Osteoblast (primary cell): ENCODE data around the gene ITIH4. TPM values are rescaled to one million over a fixed set of nuclear protein-coding genes. Genes with fewer than 3 reads are reported as not detected.

ENCODE experiments used
- DNase-seq: peaks from one replicate; pipeline ENCODE4 v3.0.0; 2011; ENCODE audit warnings: low spot score, mixed read lengths; ENCODE audit not compliant: insufficient read length; ENCODE audit errors: missing footprints
- H2AFZ ChIP-seq: 2 replicates; pipeline ENCODE4 v1.6.0; 2011; ENCODE audit warnings: mild to moderate bottlenecking, low read length
- H3K27ac ChIP-seq: 2 replicates; pipeline ENCODE4 v1.5.1; 2011; ENCODE audit warnings: mild to moderate bottlenecking, low read depth, low read length, moderate library complexity
- H3K27me3 ChIP-seq: 2 replicates; pipeline ENCODE4 v1.6.0; 2012; ENCODE audit warnings: mild to moderate bottlenecking, control low read depth, inconsistent platforms, low read length, moderate library complexity; ENCODE audit not compliant: insufficient read depth
- H3K36me3 ChIP-seq: 2 replicates; pipeline ENCODE4 v1.5.1; 2011; ENCODE audit warnings: mild to moderate bottlenecking, low read length, control low read depth, moderate library complexity; ENCODE audit not compliant: insufficient read depth
- H3K4me1 ChIP-seq: 2 replicates; pipeline ENCODE4 v1.5.1; 2011; ENCODE audit warnings: mild to moderate bottlenecking, low read length, control low read depth, moderate library complexity; ENCODE audit not compliant: insufficient read depth
- H3K4me2 ChIP-seq: 2 replicates; pipeline ENCODE4 v1.6.0; 2011; ENCODE audit warnings: mild to moderate bottlenecking, low read length; ENCODE audit not compliant: insufficient read depth
- H3K4me3 ChIP-seq: fragments of 200-600 bp; sonication (generic); 3 replicates; pipeline ENCODE4 v1.5.1; 2012; ENCODE audit warnings: mild to moderate bottlenecking, low read length, inconsistent platforms; ENCODE audit not compliant: insufficient read depth
- H3K79me2 ChIP-seq: 2 replicates; pipeline ENCODE4 v1.6.0; 2012; ENCODE audit warnings: mild to moderate bottlenecking, low read length, control low read depth, inconsistent platforms; ENCODE audit not compliant: insufficient read depth
- H3K9me3 ChIP-seq: 2 replicates; pipeline ENCODE4 v1.5.1; 2011; ENCODE audit warnings: low read depth, low read length, control low read depth
- H4K20me1 ChIP-seq: 2 replicates; pipeline ENCODE4 v1.6.0; 2012; ENCODE audit warnings: mild to moderate bottlenecking, low read length, control low read depth; ENCODE audit not compliant: insufficient read depth
- total RNA-seq: library from RNA; depleted of rRNA; stranded (reverse); fragments of >200 nt; gene quantifications from 2 replicates; pipeline ENCODE4 v1.2.3, GENCODE V29; 2012
- TF ChIP-seq, protein P1 (sequence below): IDR thresholded peaks from 2 replicates; pipeline ENCODE4 v1.5.1; 2011; ENCODE audit warnings: mild to moderate bottlenecking, low read depth, low read length, moderate library complexity; ENCODE audit errors: extremely low read depth

Gene ITIH4
- total RNA-seq, 1 donor, result 2.5 TPM

DNA sequence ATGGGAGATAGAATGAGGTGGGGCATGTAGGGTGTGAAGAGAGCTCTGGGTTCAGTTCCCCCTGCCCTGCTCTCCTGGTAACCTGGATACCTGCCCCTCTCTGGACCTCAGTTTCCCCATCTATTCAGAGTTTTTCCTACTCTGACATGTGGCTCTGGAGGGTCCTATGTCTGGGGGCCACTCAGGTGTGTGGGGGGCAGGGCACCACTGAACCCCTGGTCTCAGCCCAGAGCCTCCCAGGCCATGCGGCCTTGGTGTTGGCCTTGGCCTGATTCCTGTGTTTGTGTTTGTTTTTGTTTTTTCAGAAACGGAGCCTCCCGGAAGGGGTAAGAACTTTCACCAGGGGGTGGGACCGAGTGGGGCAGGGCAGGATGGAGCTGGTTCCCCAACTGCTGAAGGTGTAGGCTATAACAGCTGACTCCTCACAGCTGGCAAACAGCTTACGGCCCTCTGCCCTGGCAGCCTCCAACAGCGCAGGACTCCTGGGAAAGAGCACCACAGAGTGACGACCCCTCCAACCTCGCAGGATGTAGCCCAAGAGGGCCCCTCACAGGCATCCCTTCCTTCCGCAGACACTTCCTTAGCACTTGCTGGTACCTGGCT lies 35.1 kb downstream of the ITIH4 start:
- Histone ChIP-seq H3K4me3 (no peak overlapping the region), H3K27me3 (peaks cover 5% of the 10 kb centered on the region), H3K9me3 (no peaks in the 10 kb centered on the region), H4K20me1 (no peaks in the 10 kb centered on the region), H3K36me3 (no peaks in the 10 kb centered on the region), H3K4me1 (no peaks in the 10 kb centered on the region), H2AFZ (no peak overlapping the region), H3K79me2 (no peaks in the 10 kb centered on the region), H3K4me2 (no peak overlapping the region), H3K27ac (no peak overlapping the region)
- peak; percentile 59 for DNase-seq
- TF ChIP-seq, protein P1, sequence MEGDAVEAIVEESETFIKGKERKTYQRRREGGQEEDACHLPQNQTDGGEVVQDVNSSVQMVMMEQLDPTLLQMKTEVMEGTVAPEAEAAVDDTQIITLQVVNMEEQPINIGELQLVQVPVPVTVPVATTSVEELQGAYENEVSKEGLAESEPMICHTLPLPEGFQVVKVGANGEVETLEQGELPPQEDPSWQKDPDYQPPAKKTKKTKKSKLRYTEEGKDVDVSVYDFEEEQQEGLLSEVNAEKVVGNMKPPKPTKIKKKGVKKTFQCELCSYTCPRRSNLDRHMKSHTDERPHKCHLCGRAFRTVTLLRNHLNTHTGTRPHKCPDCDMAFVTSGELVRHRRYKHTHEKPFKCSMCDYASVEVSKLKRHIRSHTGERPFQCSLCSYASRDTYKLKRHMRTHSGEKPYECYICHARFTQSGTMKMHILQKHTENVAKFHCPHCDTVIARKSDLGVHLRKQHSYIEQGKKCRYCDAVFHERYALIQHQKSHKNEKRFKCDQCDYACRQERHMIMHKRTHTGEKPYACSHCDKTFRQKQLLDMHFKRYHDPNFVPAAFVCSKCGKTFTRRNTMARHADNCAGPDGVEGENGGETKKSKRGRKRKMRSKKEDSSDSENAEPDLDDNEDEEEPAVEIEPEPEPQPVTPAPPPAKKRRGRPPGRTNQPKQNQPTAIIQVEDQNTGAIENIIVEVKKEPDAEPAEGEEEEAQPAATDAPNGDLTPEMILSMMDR, result no peak

GRCh38 chr3:52794612-52795099 lies 35.8 kb downstream of the ITIH4 start, which contains the start of gene ITIH3:
ITIH3 (plus strand) TSS chr3:52794796; CDS start chr3:52794804, 8 bp downstream.
- no peaks in the 10 kb centered on the region for H4K20me1 ChIP-seq
- no peaks in the 10 kb centered on the region for H3K36me3 ChIP-seq
- peak within 1 kb of the TSS; percentile 47 for H2AFZ ChIP-seq
- H3K27me3 ChIP-seq, result peaks cover 5% of the 10 kb centered on the region
- H3K79me2 ChIP-seq, result no peaks in the 10 kb centered on the region
- H3K9me3 ChIP-seq, result no peaks in the 10 kb centered on the region
- no peak within 1 kb of the TSS for H3K27ac ChIP-seq
- H3K4me3 ChIP-seq, result no peak within 1 kb of the TSS
- TF ChIP-seq, protein P1, result no peak
- H3K4me1 ChIP-seq, result no peaks in the 10 kb centered on the region
- DNase-seq, result peak; percentile 47
- H3K4me2 ChIP-seq, result no peak within 1 kb of the TSS

DNA sequence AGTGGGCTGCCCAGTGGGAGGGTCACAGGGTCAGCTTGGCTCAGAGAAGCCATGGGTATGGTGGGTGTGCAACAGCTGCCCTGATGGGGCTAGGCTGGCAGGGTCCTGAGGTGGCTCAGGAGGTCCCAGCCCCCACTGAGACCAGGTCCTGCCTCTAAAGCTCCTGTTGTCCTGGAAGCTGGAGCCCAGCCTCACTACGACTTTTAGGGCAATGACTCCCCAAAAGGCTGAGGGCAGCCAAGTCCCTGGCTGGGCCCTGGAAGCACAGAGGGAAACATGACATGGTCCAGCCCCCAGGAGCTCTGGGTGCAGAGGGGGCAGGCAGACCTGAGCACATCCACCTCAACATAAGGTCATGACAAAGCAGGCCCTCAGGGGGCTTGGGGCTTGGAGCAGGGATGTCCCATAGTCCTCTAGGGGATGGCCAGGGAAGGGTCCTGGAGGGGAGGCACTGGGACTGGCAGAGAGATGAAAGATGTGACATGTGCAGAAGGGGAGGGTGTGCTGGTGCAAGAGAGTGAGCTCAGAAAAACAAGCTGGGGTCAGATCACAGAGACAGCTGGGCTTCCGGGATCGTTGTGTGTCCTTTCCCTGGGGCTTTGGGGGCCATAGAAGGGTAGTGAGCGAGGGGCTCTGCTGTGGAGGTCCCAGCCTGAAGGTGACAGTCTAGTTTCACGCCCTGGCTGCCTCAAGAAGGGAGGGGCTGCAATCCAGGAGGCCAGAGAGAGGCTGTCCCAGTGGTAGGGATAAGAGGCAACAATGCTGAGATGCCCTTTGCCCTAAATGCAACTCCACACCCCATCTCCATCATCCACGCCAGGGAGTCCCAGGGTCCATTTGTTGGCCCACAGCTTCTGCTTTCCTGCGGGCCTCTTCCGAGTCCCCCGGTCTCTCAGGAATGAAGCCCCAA lies 36.5 kb downstream of the ITIH4 start:
- Histone ChIP-seq H3K79me2 (no peaks in the 10 kb centered on the region), H3K9me3 (no peaks in the 10 kb centered on the region), H3K4me2 (no peak overlapping the region), H3K4me3 (no peak overlapping the region), H3K36me3 (no peaks in the 10 kb centered on the region), H3K4me1 (no peaks in the 10 kb centered on the region), H2AFZ (peak overlapping the region; percentile 47), H3K27ac (no peak overlapping the region), H3K27me3 (peaks cover 5% of the 10 kb centered on the region), H4K20me1 (no peaks in the 10 kb centered on the region)
- peak; percentile 81 for DNase-seq
- TF ChIP-seq, protein P1, result no peak
